ENCODE data around the gene NCAM2.

DNA sequence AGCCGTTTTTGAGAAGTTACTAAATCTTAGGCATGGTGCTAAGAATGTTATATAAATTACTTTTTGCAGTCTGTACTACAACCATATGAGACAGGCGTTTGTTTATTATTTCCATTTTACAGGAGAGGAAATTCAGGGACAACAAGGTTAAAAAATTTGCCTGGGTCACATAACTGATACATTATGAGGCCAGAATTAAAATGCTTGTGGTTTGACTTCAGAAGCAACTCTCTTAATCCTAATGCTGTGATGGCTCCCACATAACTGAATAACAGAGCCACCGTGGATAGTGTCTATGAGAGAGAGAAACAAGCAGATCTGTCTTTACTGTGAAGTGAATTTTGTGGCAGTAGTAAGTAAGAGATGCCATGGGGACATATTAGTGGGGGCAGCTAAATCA lies 184.9 kb downstream of the NCAM2 start:
- TF ChIP-seq, protein P1, sequence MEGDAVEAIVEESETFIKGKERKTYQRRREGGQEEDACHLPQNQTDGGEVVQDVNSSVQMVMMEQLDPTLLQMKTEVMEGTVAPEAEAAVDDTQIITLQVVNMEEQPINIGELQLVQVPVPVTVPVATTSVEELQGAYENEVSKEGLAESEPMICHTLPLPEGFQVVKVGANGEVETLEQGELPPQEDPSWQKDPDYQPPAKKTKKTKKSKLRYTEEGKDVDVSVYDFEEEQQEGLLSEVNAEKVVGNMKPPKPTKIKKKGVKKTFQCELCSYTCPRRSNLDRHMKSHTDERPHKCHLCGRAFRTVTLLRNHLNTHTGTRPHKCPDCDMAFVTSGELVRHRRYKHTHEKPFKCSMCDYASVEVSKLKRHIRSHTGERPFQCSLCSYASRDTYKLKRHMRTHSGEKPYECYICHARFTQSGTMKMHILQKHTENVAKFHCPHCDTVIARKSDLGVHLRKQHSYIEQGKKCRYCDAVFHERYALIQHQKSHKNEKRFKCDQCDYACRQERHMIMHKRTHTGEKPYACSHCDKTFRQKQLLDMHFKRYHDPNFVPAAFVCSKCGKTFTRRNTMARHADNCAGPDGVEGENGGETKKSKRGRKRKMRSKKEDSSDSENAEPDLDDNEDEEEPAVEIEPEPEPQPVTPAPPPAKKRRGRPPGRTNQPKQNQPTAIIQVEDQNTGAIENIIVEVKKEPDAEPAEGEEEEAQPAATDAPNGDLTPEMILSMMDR (IDR thresholded peaks at IDR 0.05; ENCODE audit: poor library complexity, severe bottlenecking), result no peak
- no peak for TF ChIP-seq EZH2 (IDR thresholded peaks at IDR 0.05; ENCODE audit: borderline replicate concordance, insufficient read depth, low read length, poor library complexity, severe bottlenecking)
- no peak for TF ChIP-seq TAF1 (IDR thresholded peaks at IDR 0.05; ENCODE audit: low read depth)
- TF ChIP-seq, protein P2, sequence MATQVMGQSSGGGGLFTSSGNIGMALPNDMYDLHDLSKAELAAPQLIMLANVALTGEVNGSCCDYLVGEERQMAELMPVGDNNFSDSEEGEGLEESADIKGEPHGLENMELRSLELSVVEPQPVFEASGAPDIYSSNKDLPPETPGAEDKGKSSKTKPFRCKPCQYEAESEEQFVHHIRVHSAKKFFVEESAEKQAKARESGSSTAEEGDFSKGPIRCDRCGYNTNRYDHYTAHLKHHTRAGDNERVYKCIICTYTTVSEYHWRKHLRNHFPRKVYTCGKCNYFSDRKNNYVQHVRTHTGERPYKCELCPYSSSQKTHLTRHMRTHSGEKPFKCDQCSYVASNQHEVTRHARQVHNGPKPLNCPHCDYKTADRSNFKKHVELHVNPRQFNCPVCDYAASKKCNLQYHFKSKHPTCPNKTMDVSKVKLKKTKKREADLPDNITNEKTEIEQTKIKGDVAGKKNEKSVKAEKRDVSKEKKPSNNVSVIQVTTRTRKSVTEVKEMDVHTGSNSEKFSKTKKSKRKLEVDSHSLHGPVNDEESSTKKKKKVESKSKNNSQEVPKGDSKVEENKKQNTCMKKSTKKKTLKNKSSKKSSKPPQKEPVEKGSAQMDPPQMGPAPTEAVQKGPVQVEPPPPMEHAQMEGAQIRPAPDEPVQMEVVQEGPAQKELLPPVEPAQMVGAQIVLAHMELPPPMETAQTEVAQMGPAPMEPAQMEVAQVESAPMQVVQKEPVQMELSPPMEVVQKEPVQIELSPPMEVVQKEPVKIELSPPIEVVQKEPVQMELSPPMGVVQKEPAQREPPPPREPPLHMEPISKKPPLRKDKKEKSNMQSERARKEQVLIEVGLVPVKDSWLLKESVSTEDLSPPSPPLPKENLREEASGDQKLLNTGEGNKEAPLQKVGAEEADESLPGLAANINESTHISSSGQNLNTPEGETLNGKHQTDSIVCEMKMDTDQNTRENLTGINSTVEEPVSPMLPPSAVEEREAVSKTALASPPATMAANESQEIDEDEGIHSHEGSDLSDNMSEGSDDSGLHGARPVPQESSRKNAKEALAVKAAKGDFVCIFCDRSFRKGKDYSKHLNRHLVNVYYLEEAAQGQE (IDR thresholded peaks at IDR 0.05; ENCODE audit: borderline replicate concordance), result no peak
- TF ChIP-seq EP300 (conservative IDR thresholded peaks at IDR 0.05; ENCODE audit: poor library complexity, severe bottlenecking), result no peak
- no peak for TF ChIP-seq POLR2AphosphoS5 (IDR thresholded peaks at IDR 0.05)
- TF ChIP-seq MXI1 (conservative IDR thresholded peaks at IDR 0.05; ENCODE audit: poor library complexity, severe bottlenecking), result no peak
- no peak for TF ChIP-seq RAD21 (conservative IDR thresholded peaks at IDR 0.05)
